H9 (cell line): Measurements from ENCODE around the gene ERCC4. TPM values are rescaled to one million over a fixed set of nuclear protein-coding genes. Genes with fewer than 3 reads are reported as not detected.

Experiments used
- DNase-seq: peaks from one replicate; pipeline ENCODE4 v3.0.0-alpha.2; 2017
- H2AFZ ChIP-seq: one replicate; pipeline ENCODE4 v1.6.1; 2013; ENCODE audit warnings: mild to moderate bottlenecking, low read length, control low read depth, moderate library complexity
- H2AK5ac ChIP-seq: 2 replicates; pipeline ENCODE4 v1.6.1; 2013; ENCODE audit warnings: low read length, control low read depth, mixed read lengths; ENCODE audit not compliant: insufficient read length
- H2BK120ac ChIP-seq: one replicate; pipeline ENCODE4 v1.6.1; 2013; ENCODE audit warnings: low read depth, mild to moderate bottlenecking, low read length, control low read depth, inconsistent platforms; ENCODE audit not compliant: poor library complexity, severe bottlenecking
- H2BK12ac ChIP-seq: 2 replicates; pipeline ENCODE4 v1.6.1; 2013; ENCODE audit warnings: low read length, control low read depth, mixed read lengths, low read depth; ENCODE audit not compliant: insufficient read length
- H2BK15ac ChIP-seq: 2 replicates; pipeline ENCODE4 v1.6.1; 2013; ENCODE audit warnings: low read depth, low read length, control low read depth
- H2BK20ac ChIP-seq: one replicate; pipeline ENCODE4 v1.6.1; 2013; ENCODE audit warnings: low read depth, mild to moderate bottlenecking, low read length, control low read depth, inconsistent platforms; ENCODE audit not compliant: poor library complexity, severe bottlenecking
- H2BK5ac ChIP-seq: 2 replicates; pipeline ENCODE4 v1.6.1; 2013; ENCODE audit warnings: low read length, control low read depth, mixed read lengths; ENCODE audit not compliant: insufficient read length
- H3K14ac ChIP-seq: 2 replicates; pipeline ENCODE4 v1.6.1; 2013; ENCODE audit warnings: low read length, control low read depth; ENCODE audit not compliant: insufficient read depth
- H3K18ac ChIP-seq: 2 replicates; pipeline ENCODE4 v1.6.1; 2013; ENCODE audit warnings: low read depth, mild to moderate bottlenecking, mixed read lengths, low read length, control low read depth; ENCODE audit not compliant: insufficient read length
- H3K23ac ChIP-seq: 2 replicates; pipeline ENCODE4 v1.6.1; 2013; ENCODE audit warnings: low read length, control low read depth, mixed read lengths, low read depth; ENCODE audit not compliant: insufficient read length
- H3K23me2 ChIP-seq: 2 replicates; pipeline ENCODE4 v1.6.1; 2013; ENCODE audit warnings: low read depth, mild to moderate bottlenecking, mixed read lengths, low read length, control low read depth; ENCODE audit not compliant: insufficient read length, poor library complexity, severe bottlenecking
- H3K27ac ChIP-seq: 2 replicates; pipeline ENCODE4 v1.5.1; 2013; ENCODE audit warnings: low read length, control low read depth, mixed read lengths, low read depth; ENCODE audit not compliant: insufficient read length
- H3K27me3 ChIP-seq: 2 replicates; pipeline ENCODE4 v1.6.1; 2013; ENCODE audit warnings: low read length, control low read depth, inconsistent platforms; ENCODE audit not compliant: insufficient read depth
- H3K4ac ChIP-seq: 2 replicates; pipeline ENCODE4 v1.6.1; 2013; ENCODE audit warnings: low read depth, mild to moderate bottlenecking, control low read depth, inconsistent platforms, low read length, moderate library complexity
- H3K4me1 ChIP-seq: 2 replicates; pipeline ENCODE4 v1.6.1; 2013; ENCODE audit warnings: low read length, control low read depth, inconsistent platforms; ENCODE audit not compliant: insufficient read depth
- H3K4me2 ChIP-seq: 2 replicates; pipeline ENCODE4 v1.6.1; 2013; ENCODE audit warnings: low read length, control low read depth, mixed read lengths; ENCODE audit not compliant: insufficient read length, insufficient read depth
- H3K56ac ChIP-seq: 2 replicates; pipeline ENCODE4 v1.6.1; 2013; ENCODE audit warnings: low read depth, mild to moderate bottlenecking, mixed read lengths, low read length, control low read depth; ENCODE audit not compliant: insufficient read length
- H3K79me1 ChIP-seq: 2 replicates; pipeline ENCODE4 v1.6.1; 2013; ENCODE audit warnings: low read depth, mild to moderate bottlenecking, moderate library complexity, low read length, control low read depth, inconsistent platforms; ENCODE audit not compliant: insufficient read depth, poor library complexity, severe bottlenecking
- H3K79me2 ChIP-seq: 2 replicates; pipeline ENCODE4 v1.6.1; 2013; ENCODE audit warnings: low read length, control low read depth, inconsistent platforms; ENCODE audit not compliant: insufficient read depth
- H3K9ac ChIP-seq: 2 replicates; pipeline ENCODE4 v1.6.1; 2013; ENCODE audit warnings: low read length, control low read depth, mixed read lengths; ENCODE audit not compliant: insufficient read length; ENCODE audit errors: extremely low read depth
- H3K9me3 ChIP-seq: one replicate; pipeline ENCODE4 v1.6.1; 2013; ENCODE audit warnings: low read depth, low read length, inconsistent platforms; ENCODE audit not compliant: control insufficient read depth
- H3T11ph ChIP-seq: one replicate; pipeline ENCODE4 v1.6.1; 2013; ENCODE audit warnings: mild to moderate bottlenecking, low read length, control low read depth, inconsistent platforms
- H4K20me1 ChIP-seq: one replicate; pipeline ENCODE4 v1.6.1; 2013; ENCODE audit not compliant: control insufficient read depth, insufficient read length, insufficient read depth
- H4K5ac ChIP-seq: 2 replicates; pipeline ENCODE4 v1.6.1; 2013; ENCODE audit warnings: low read depth, mild to moderate bottlenecking, mixed read lengths, low read length, control low read depth; ENCODE audit not compliant: insufficient read length
- H4K8ac ChIP-seq: replicated peaks from 2 replicates; pipeline ENCODE4 v1.6.1; 2013; ENCODE audit warnings: low read length, control low read depth, mixed read lengths, low read depth; ENCODE audit not compliant: insufficient read length
- H4K91ac ChIP-seq: 2 replicates; pipeline ENCODE4 v1.6.1; 2013; ENCODE audit warnings: low read depth, mild to moderate bottlenecking, moderate library complexity, mixed read lengths, low read length, control low read depth; ENCODE audit not compliant: insufficient read length
- H3K27ac Mint-ChIP-seq, 3 experiments: 2 replicates in 2 of 3; 3 replicates in 1 of 3; pipeline ENCODE4 v1.8.0; 2020 to 2021; ENCODE audit warnings: mixed read lengths in 3 of 3, mild to moderate bottlenecking in 1 of 3, moderate library complexity in 1 of 3
- H3K27me3 Mint-ChIP-seq: 2 replicates; pipeline ENCODE4 v1.8.0; 2021; ENCODE audit warnings: low read depth, mild to moderate bottlenecking, moderate library complexity, mixed read lengths
- H3K36me3 Mint-ChIP-seq, 3 experiments: 2 replicates in 2 of 3; 3 replicates in 1 of 3; pipeline ENCODE4 v1.8.0; 2020 to 2021; ENCODE audit warnings: low read depth in 3 of 3, mixed read lengths in 3 of 3; ENCODE audit not compliant: insufficient read depth in 1 of 3
- H3K4me1 Mint-ChIP-seq, 2 experiments: 2 replicates each; pipeline ENCODE4 v1.8.0; 2020; ENCODE audit warnings: mixed read lengths in 2 of 2
- H3K4me3 Mint-ChIP-seq, 2 experiments: 2 replicates in 1 of 2; 3 replicates in 1 of 2; pipeline ENCODE4 v1.8.0; 2020 to 2021; ENCODE audit warnings: mild to moderate bottlenecking in 2 of 2, mixed read lengths in 2 of 2, moderate library complexity in 1 of 2
- H3K9me3 Mint-ChIP-seq, 2 experiments: 2 replicates in 1 of 2; 3 replicates in 1 of 2; pipeline ENCODE4 v1.8.0; 2020; ENCODE audit warnings: mild to moderate bottlenecking in 2 of 2, mixed read lengths in 2 of 2, moderate library complexity in 1 of 2
- CTCF ChIP-seq: fragments of 200-600 bp; sonication (generic); conservative IDR thresholded peaks from 3 replicates; pipeline ENCODE4 v1.8.0; 2021; ENCODE audit warnings: antibody characterized with exemption, mild to moderate bottlenecking
- WGBS: extraction: QIAGEN DNeasy Blood & Tissue Kit; methylation state at CpG from one replicate; pipeline ENCODE4 v1.1.7; 2013; ENCODE audit warnings: missing lambda C conversion rate, low lambda C conversion rate, mixed read lengths; ENCODE audit not compliant: insufficient read length; ENCODE audit errors: extremely low coverage; 5-methylcytosine and 5-hydroxymethylcytosine counted together
- total RNA-seq: library from RNA; stranded (reverse); gene quantifications from 2 replicates; pipeline ENCODE4 v1.2.1, GENCODE V29; 2021

Gene ERCC4
- total RNA-seq, 1 experiment from 2014 or later, result 15.6 TPM

GRCh38 chr16:13951611-13952010 lies 31.7 kb downstream of the ERCC4 start:
- no peak overlapping the region for H3K14ac ChIP-seq
- Mint-ChIP-seq H3K27me3 (no peaks in the 10 kb centered on the region; the same call in 1 of the 2 replicates), H3K4me3 (no peak overlapping the region), H3K36me3 (peaks cover 3 to 22% (median 8%) of the 10 kb centered on the region in 3 experiments; a peak in 5 of 7 replicates), H3K9me3 (no peaks in the 10 kb centered on the region), H3K27ac (no peak overlapping the region), H3K4me1 (peaks cover 9 to 10% of the 10 kb centered on the region in 2 experiments)
- no peak overlapping the region for H2AK5ac ChIP-seq
- no peaks in the 10 kb centered on the region for H3K23me2 ChIP-seq
- no peak overlapping the region for H4K5ac ChIP-seq
- H3K23ac ChIP-seq, result no peak overlapping the region
- no peak overlapping the region for H2BK120ac ChIP-seq
- no peak overlapping the region for H3K9ac ChIP-seq
- H3K4me2 ChIP-seq, result no peak overlapping the region
- H3T11ph ChIP-seq, result no peak overlapping the region
- no peak overlapping the region for H2AFZ ChIP-seq
- H3K4me1 ChIP-seq, result no peaks in the 10 kb centered on the region
- H4K20me1 ChIP-seq, result no peaks in the 10 kb centered on the region
- H2BK5ac ChIP-seq, result no peak overlapping the region
- H3K79me2 ChIP-seq, result no peaks in the 10 kb centered on the region
- H3K56ac ChIP-seq, result no peak overlapping the region
- no peak overlapping the region for H2BK12ac ChIP-seq
- no peak for TF ChIP-seq CTCF
- H3K79me1 ChIP-seq, result no peaks in the 10 kb centered on the region
- H3K27me3 ChIP-seq, result no peaks in the 10 kb centered on the region
- no CpG with 5 or more reads among the region's 3 CpGs for WGBS
- H2BK15ac ChIP-seq, result no peak overlapping the region
- no peak overlapping the region for H4K8ac ChIP-seq
- no peaks in the 10 kb centered on the region for H3K9me3 ChIP-seq
- no peak overlapping the region for H2BK20ac ChIP-seq
- DNase-seq, result no peak
- no peak overlapping the region for H3K4ac ChIP-seq
- no peak overlapping the region for H3K27ac ChIP-seq
- no peak overlapping the region for H3K18ac ChIP-seq
- H4K91ac ChIP-seq, result no peak overlapping the region
